ENCODE data around the gene MAP3K2. TPM values are rescaled to one million over a fixed set of nuclear protein-coding genes. Genes with fewer than 3 reads are reported as not detected.

MAP3K2 gene
- polyA plus RNA-seq, 3 donors: 16.0 to 86.4 (median 66.3) TPM

GRCh38 chr2:127342101-127342500 is 45.7 kb downstream of the MAP3K2 start:
- Histone ChIP-seq H3K27me3 (ENCODE audit: control insufficient read depth in 2 of 2, insufficient read depth in 2 of 2, low read length in 2 of 2) (no peaks in the 10 kb centered on the region), H4K20me1 (ENCODE audit: insufficient read depth, low read length) (peaks cover 98% of the 10 kb centered on the region), H3K36me3 (replicated peaks in 1 of 2; ENCODE audit: control insufficient read depth in 1 of 2, insufficient read depth in 2 of 2, low read length in 2 of 2) (peaks cover 42 to 65% of the 10 kb centered on the region in 2 donors), H3K9ac (ENCODE audit: insufficient read depth, low read length, poor library complexity, severe bottlenecking) (no peak overlapping the region), H3K79me2 (ENCODE audit: insufficient read depth, low read length) (peaks cover 83% of the 10 kb centered on the region), H3K4me2 (replicated peaks; ENCODE audit: extremely low read depth, low read length, poor library complexity, severe bottlenecking) (no peak overlapping the region), H3K9me3 (replicated peaks in 1 of 2; ENCODE audit: control insufficient read depth in 1 of 2, insufficient read depth in 1 of 2, low read length in 2 of 2) (no peaks in the 10 kb centered on the region), H2AFZ (ENCODE audit: insufficient read depth, low read depth, low read length, poor library complexity, severe bottlenecking) (no peak overlapping the region), H3K4me3 (replicated peaks in 1 of 3; ENCODE audit: low read depth in 2 of 3, low read length in 3 of 3) (no peak overlapping the region), H3K4me1 (ENCODE audit: control insufficient read depth in 1 of 2, insufficient read depth in 2 of 2, low read length in 2 of 2) (no peaks in the 10 kb centered on the region), H3K27ac (ENCODE audit: low read depth in 1 of 2, low read length in 2 of 2) (peak overlapping the region in 1 of 2 donors; percentile 55)
- Mint-ChIP-seq H3K4me1 (peaks cover 3% of the 10 kb centered on the region), H3K36me3 (peaks cover 38 to 60% of the 10 kb centered on the region in 2 donors), H3K9me3 (no peaks in the 10 kb centered on the region), H3K27ac (peak overlapping the region; percentile 24 to 80 (median 69)), H3K4me3 (no peak overlapping the region), H3K27me3 (ENCODE audit: low read depth in 3 of 3) (no peaks in the 10 kb centered on the region)
- TF ChIP-seq CTCF (IDR thresholded peaks at IDR 0.05): no peak
- whole genome bisulfite sequencing (ENCODE audit: insufficient coverage): 100% methylated on average over 1 of the region's 1 CpG
- peak in 2 of 3 donors; percentile 18 to 37 for DNase-seq
- intact Hi-C loops (cut with micrococcal nuclease): loop anchor here in 1 of 2 donors (5.0 kb wide), 1 partner anchor 40 kb away; no protein-coding TSS in a partner anchor

GRCh38 chr2:127332335-127332734 is 55.4 kb downstream of the MAP3K2 start:
- Histone ChIP-seq H3K36me3 (replicated peaks in 1 of 2; ENCODE audit: control insufficient read depth in 1 of 2, insufficient read depth in 2 of 2, low read length in 2 of 2) (peaks cover 93 to 97% of the 10 kb centered on the region in 2 donors), H3K4me2 (replicated peaks; ENCODE audit: extremely low read depth, low read length, poor library complexity, severe bottlenecking) (no peak overlapping the region), H3K79me2 (ENCODE audit: insufficient read depth, low read length) (peaks cover 6% of the 10 kb centered on the region), H3K27me3 (ENCODE audit: control insufficient read depth in 2 of 2, insufficient read depth in 2 of 2, low read length in 2 of 2) (no peaks in the 10 kb centered on the region), H3K9ac (ENCODE audit: insufficient read depth, low read length, poor library complexity, severe bottlenecking) (no peak overlapping the region), H3K27ac (ENCODE audit: low read depth in 1 of 2, low read length in 2 of 2) (no peak overlapping the region), H3K4me1 (ENCODE audit: control insufficient read depth in 1 of 2, insufficient read depth in 2 of 2, low read length in 2 of 2) (no peaks in the 10 kb centered on the region), H3K4me3 (replicated peaks in 1 of 3; ENCODE audit: low read depth in 2 of 3, low read length in 3 of 3) (no peak overlapping the region), H4K20me1 (ENCODE audit: insufficient read depth, low read length) (peaks cover 74% of the 10 kb centered on the region), H3K9me3 (replicated peaks in 1 of 2; ENCODE audit: control insufficient read depth in 1 of 2, insufficient read depth in 1 of 2, low read length in 2 of 2) (no peaks in the 10 kb centered on the region), H2AFZ (ENCODE audit: insufficient read depth, low read depth, low read length, poor library complexity, severe bottlenecking) (no peak overlapping the region)
- intact Hi-C loops (cut with micrococcal nuclease): loop anchor here in 1 of 2 donors (10.0 kb wide), 1 partner anchor 152 kb away; no protein-coding TSS in a partner anchor
- WGBS (ENCODE audit: insufficient coverage): no CpG with 5 or more reads among the region's 1 CpG
- Mint-ChIP-seq H3K27me3 (ENCODE audit: low read depth in 3 of 3) (no peaks in the 10 kb centered on the region), H3K36me3 (peaks cover 67 to 80% of the 10 kb centered on the region in 2 donors), H3K27ac (peak overlapping the region in 1 of 7 donors; percentile 63), H3K4me1 (no peaks in the 10 kb centered on the region), H3K9me3 (no peaks in the 10 kb centered on the region), H3K4me3 (no peak overlapping the region)
- TF ChIP-seq CTCF (IDR thresholded peaks at IDR 0.05): no peak
- DNase-seq: no peak

Data from CD14-positive monocyte (primary cell).